HL-60 (cell line): ENCODE measurements around the gene SH3TC2.

ENCODE experiments used
- POLR2AphosphoS5 ChIP-seq: IDR thresholded peaks from 2 replicates; pipeline ENCODE4 v1.6.1; 2012; ENCODE audit warnings: low read depth
- TF ChIP-seq, protein P1 (sequence below): IDR thresholded peaks from one replicate; pipeline ENCODE4 v1.5.1; 2011; ENCODE audit warnings: low read length, control low read depth, inconsistent platforms; ENCODE audit not compliant: insufficient read depth

DNA sequence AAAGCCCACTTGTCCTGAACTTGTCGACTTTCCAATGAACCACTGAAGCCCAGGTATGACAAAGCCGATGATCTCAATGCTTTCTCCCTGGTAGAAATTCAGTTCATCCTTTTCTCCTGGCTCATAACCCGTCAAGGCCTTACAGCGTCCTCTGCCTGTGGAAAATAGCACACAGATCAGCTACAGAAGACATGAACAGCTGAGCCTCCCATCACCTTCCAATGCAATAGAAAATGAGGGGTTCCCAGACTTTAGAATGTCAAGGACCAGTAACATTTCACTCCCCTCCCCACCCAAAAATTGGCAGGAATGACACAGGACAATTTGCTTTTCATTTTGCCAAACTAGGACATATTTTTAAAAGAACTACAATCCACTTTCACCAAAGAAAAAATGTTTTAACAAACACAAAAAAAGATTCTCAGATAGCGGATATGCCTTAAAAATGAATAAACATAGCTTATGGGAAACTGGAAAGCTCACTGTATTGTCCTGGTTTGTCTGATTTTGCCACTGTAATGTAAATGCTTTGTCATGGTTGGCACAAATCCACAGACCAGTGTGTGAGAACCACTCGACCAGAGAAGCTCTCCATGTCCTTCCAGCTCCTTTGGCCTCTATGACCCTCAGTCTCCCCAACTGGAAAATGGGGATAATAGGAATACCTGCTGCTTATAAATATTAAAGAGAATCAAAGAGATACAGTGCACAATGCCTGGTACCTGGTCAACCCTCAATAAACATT is 24.4 kb downstream of the SH3TC2 start:
- TF ChIP-seq, protein P1, sequence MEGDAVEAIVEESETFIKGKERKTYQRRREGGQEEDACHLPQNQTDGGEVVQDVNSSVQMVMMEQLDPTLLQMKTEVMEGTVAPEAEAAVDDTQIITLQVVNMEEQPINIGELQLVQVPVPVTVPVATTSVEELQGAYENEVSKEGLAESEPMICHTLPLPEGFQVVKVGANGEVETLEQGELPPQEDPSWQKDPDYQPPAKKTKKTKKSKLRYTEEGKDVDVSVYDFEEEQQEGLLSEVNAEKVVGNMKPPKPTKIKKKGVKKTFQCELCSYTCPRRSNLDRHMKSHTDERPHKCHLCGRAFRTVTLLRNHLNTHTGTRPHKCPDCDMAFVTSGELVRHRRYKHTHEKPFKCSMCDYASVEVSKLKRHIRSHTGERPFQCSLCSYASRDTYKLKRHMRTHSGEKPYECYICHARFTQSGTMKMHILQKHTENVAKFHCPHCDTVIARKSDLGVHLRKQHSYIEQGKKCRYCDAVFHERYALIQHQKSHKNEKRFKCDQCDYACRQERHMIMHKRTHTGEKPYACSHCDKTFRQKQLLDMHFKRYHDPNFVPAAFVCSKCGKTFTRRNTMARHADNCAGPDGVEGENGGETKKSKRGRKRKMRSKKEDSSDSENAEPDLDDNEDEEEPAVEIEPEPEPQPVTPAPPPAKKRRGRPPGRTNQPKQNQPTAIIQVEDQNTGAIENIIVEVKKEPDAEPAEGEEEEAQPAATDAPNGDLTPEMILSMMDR, result no peak
- no peak for TF ChIP-seq POLR2AphosphoS5
